Measurements from ENCODE around the gene NCKAP5.

NCKAP5 gene

DNA sequence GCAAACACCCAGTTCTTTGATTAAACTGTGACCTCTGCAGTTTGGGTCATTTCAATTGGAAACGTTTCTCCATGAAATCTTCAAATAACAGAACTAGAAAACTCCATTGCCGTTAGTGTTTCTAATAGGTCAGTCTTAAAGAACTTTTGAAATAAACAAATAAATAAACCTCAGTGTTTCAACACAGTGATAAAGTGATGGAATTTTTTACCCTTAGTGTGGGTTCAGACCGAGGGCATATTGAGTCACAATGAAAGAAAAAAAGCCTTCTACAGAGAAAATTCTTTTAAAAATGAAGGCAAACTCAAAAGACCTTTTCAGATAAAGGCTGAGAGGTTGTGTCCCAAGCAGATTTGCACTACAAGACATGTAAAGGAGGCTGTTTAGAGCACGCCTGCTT lies 149.6 kb downstream of the NCKAP5 start:
- no peaks in the 10 kb centered on the region for H3K79me2 ChIP-seq (ENCODE audit: insufficient read depth, low read length)
- H3K36me3 ChIP-seq (ENCODE audit: insufficient read depth, low read length): no peaks in the 10 kb centered on the region
- no peak overlapping the region for H3K4me3 ChIP-seq (ENCODE audit: low read depth, low read length, poor library complexity, severe bottlenecking)
- H3K9me2 ChIP-seq (ENCODE audit: low read depth, low read length): no peaks in the 10 kb centered on the region
- TF ChIP-seq CTCF (IDR thresholded peaks at IDR 0.05; ENCODE audit: low read length): no peak
- TF ChIP-seq EZH2 (IDR thresholded peaks at IDR 0.05; ENCODE audit: borderline replicate concordance, low read length): no peak
- H3K27me3 ChIP-seq (ENCODE audit: insufficient read depth, low read length): no peaks in the 10 kb centered on the region
- no peak overlapping the region for H3K4me2 ChIP-seq (ENCODE audit: low read length)
- H3K9ac ChIP-seq (ENCODE audit: low read length): no peak overlapping the region
- no peak overlapping the region for H2AFZ ChIP-seq (ENCODE audit: low read length)
- H3K9me3 ChIP-seq (ENCODE audit: low read length): no peaks in the 10 kb centered on the region
- H4K20me1 ChIP-seq (ENCODE audit: insufficient read depth, low read length): no peaks in the 10 kb centered on the region
- no peaks in the 10 kb centered on the region for H3F3A ChIP-seq (ENCODE audit: insufficient read depth, low read length)
- H3K4me1 ChIP-seq (ENCODE audit: insufficient read depth, low read length, severe bottlenecking): no peaks in the 10 kb centered on the region
- H3K27ac ChIP-seq (ENCODE audit: low read depth, low read length, poor library complexity, severe bottlenecking): no peak overlapping the region

DNA sequence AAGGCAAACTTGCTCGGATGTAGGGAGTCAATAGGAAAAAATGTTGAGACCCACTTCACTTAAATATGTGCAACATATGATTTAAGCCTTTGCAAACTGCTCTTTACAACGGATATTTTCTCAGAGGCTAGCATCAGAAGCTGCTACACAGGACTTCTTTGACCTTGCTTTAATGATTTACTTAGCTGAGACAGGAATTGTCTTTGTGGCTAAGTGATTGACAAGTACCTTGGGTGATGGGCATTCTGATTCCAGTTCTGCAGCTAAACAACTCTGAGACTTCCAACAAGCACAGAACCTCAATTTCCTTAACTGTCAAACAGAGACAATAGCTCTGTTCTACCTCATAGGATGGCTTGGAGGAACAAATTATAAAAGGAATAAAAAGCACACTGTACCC lies 150.2 kb downstream of the NCKAP5 start:
- no peaks in the 10 kb centered on the region for H3K9me3 ChIP-seq (ENCODE audit: low read length)
- H3K27me3 ChIP-seq (ENCODE audit: insufficient read depth, low read length): no peaks in the 10 kb centered on the region
- no peaks in the 10 kb centered on the region for H3K79me2 ChIP-seq (ENCODE audit: insufficient read depth, low read length)
- H3F3A ChIP-seq (ENCODE audit: insufficient read depth, low read length): no peaks in the 10 kb centered on the region
- no peak overlapping the region for H2AFZ ChIP-seq (ENCODE audit: low read length)
- no peaks in the 10 kb centered on the region for H3K9me2 ChIP-seq (ENCODE audit: low read depth, low read length)
- no peak overlapping the region for H3K4me2 ChIP-seq (ENCODE audit: low read length)
- no peaks in the 10 kb centered on the region for H3K36me3 ChIP-seq (ENCODE audit: insufficient read depth, low read length)
- H3K4me1 ChIP-seq (ENCODE audit: insufficient read depth, low read length, severe bottlenecking): no peaks in the 10 kb centered on the region
- TF ChIP-seq EZH2 (IDR thresholded peaks at IDR 0.05; ENCODE audit: borderline replicate concordance, low read length) (no peak), CTCF (IDR thresholded peaks at IDR 0.05; ENCODE audit: low read length) (no peak)
- H4K20me1 ChIP-seq (ENCODE audit: insufficient read depth, low read length): no peaks in the 10 kb centered on the region
- no peak overlapping the region for H3K27ac ChIP-seq (ENCODE audit: low read depth, low read length, poor library complexity, severe bottlenecking)
- no peak overlapping the region for H3K9ac ChIP-seq (ENCODE audit: low read length)
- no peak overlapping the region for H3K4me3 ChIP-seq (ENCODE audit: low read depth, low read length, poor library complexity, severe bottlenecking)

DNA sequence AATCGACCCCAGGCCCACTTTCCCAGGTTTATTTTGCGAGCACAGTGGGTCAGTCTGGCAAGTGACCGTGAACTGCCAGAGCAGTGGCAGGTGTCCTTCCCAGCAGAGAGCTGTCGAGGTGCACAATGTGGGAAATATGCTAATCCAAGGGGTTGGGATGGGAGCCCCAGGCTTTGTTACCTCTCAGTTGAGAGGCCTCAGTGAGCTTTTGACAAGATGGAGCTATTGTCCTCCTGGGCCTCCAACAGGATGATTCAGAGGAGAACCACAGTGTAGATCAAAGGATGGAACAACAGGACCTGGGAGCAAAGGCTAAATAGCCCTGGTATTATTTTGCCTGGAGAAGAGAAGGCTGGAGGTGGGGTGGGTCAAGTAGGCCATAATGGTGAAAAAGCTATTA lies 150.8 kb downstream of the NCKAP5 start:
- Histone ChIP-seq H3K4me1 (ENCODE audit: insufficient read depth, low read length, severe bottlenecking) (no peaks in the 10 kb centered on the region), H3K4me3 (ENCODE audit: low read depth, low read length, poor library complexity, severe bottlenecking) (no peak overlapping the region), H3F3A (ENCODE audit: insufficient read depth, low read length) (no peaks in the 10 kb centered on the region), H2AFZ (ENCODE audit: low read length) (no peak overlapping the region), H3K36me3 (ENCODE audit: insufficient read depth, low read length) (no peaks in the 10 kb centered on the region), H3K27me3 (ENCODE audit: insufficient read depth, low read length) (no peaks in the 10 kb centered on the region), H3K9me3 (ENCODE audit: low read length) (no peaks in the 10 kb centered on the region), H3K9ac (ENCODE audit: low read length) (no peak overlapping the region), H3K27ac (ENCODE audit: low read depth, low read length, poor library complexity, severe bottlenecking) (no peak overlapping the region), H3K4me2 (ENCODE audit: low read length) (no peak overlapping the region), H3K79me2 (ENCODE audit: insufficient read depth, low read length) (no peaks in the 10 kb centered on the region), H4K20me1 (ENCODE audit: insufficient read depth, low read length) (no peaks in the 10 kb centered on the region), H3K9me2 (ENCODE audit: low read depth, low read length) (no peaks in the 10 kb centered on the region)
- TF ChIP-seq CTCF (IDR thresholded peaks at IDR 0.05; ENCODE audit: low read length) (no peak), EZH2 (IDR thresholded peaks at IDR 0.05; ENCODE audit: borderline replicate concordance, low read length) (no peak)
